ENCODE data around the gene HOXA6. TPM values are rescaled to one million over a fixed set of nuclear protein-coding genes. Genes with fewer than 3 reads are reported as not detected.

Gene HOXA6
- polyA plus RNA-seq, 3 donors: not detected

DNA sequence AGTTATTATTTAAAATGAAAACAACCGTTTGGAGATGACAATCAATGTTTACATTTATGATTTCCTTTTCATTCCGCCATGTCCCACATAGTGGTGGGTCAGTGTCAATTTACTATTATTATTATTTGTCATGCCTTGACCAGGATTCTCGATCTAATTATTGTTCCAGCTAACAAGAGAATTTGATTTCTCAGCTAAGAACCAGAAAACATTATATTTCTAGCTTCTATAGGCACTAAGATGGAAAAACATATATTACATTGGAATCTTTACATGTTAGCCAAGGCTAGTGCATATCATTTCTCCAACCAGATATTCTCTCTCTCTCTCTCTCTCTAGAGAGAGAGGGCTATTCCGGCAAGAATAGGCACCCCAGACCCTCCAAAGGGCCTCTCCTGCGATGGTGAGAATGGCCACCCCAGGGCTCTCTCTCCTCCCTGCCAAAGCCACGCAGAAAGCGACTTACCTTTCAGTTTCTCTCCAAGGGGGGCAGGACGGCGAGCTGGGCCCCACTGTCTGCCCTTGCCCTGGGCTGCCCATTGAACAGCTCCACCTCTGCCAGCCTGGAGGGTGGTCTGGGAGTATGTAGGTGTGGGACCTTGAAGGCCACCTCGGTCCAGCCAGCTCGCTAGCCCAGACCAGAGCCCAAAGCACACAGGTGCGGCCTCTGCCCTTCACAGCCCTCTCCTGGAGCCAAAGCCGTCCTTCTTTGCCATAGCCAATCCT is 2.4 kb upstream of the HOXA6 start:
- no peaks in the 10 kb centered on the region for H3K79me2 ChIP-seq (ENCODE audit: insufficient read depth, low read length)
- H3K4me1 Mint-ChIP-seq: peaks cover 54% of the 10 kb centered on the region
- H3K9ac ChIP-seq (ENCODE audit: insufficient read depth, low read length, poor library complexity, severe bottlenecking): no peak overlapping the region
- H3K27ac ChIP-seq (ENCODE audit: low read depth in 1 of 2, low read length in 2 of 2): no peak overlapping the region
- peaks cover 49 to 53% of the 10 kb centered on the region in 2 donors for H3K4me1 ChIP-seq (ENCODE audit: control insufficient read depth in 1 of 2, insufficient read depth in 2 of 2, low read length in 2 of 2)
- H3K9me3 Mint-ChIP-seq: peaks cover 10 to 58% (median 33%) of the 10 kb centered on the region in 7 donors
- H3K4me2 ChIP-seq (replicated peaks; ENCODE audit: extremely low read depth, low read length, poor library complexity, severe bottlenecking): peak overlapping the region; percentile 73
- H3K27me3 Mint-ChIP-seq (ENCODE audit: low read depth in 3 of 3): peaks cover 95 to 100% (median 99%) of the 10 kb centered on the region in 3 donors
- H4K20me1 ChIP-seq (ENCODE audit: insufficient read depth, low read length): no peaks in the 10 kb centered on the region
- peak overlapping the region in 1 of 2 donors; percentile 94 for H3K4me3 Mint-ChIP-seq
- DNase-seq: no peak
- H3K4me3 ChIP-seq (replicated peaks in 1 of 3; ENCODE audit: low read depth in 2 of 3, low read length in 3 of 3): peak overlapping the region in 1 of 3 experiments; percentile 66
- H3K27me3 ChIP-seq (ENCODE audit: control insufficient read depth in 2 of 2, insufficient read depth in 2 of 2, low read length in 2 of 2): peaks cover 84 to 100% of the 10 kb centered on the region in 2 donors
- no peaks in the 10 kb centered on the region for H3K36me3 ChIP-seq (replicated peaks in 1 of 2; ENCODE audit: control insufficient read depth in 1 of 2, insufficient read depth in 2 of 2, low read length in 2 of 2)
- peaks cover 12 to 65% of the 10 kb centered on the region in 2 donors for H3K9me3 ChIP-seq (replicated peaks in 1 of 2; ENCODE audit: control insufficient read depth in 1 of 2, insufficient read depth in 1 of 2, low read length in 2 of 2)
- peaks cover 15 to 31% of the 10 kb centered on the region in 2 donors for H3K36me3 Mint-ChIP-seq
- intact Hi-C loops (cut with micrococcal nuclease): loop anchor here (5.0 kb wide), 2 partner anchors 37 to 1288 kb away; partner anchors contain the start of gene HOXA11 (in 2 of the 2)
- no peak overlapping the region for H3K27ac Mint-ChIP-seq
- H2AFZ ChIP-seq (ENCODE audit: insufficient read depth, low read depth, low read length, poor library complexity, severe bottlenecking): peak overlapping the region; percentile 43
- TF ChIP-seq, protein P1, sequence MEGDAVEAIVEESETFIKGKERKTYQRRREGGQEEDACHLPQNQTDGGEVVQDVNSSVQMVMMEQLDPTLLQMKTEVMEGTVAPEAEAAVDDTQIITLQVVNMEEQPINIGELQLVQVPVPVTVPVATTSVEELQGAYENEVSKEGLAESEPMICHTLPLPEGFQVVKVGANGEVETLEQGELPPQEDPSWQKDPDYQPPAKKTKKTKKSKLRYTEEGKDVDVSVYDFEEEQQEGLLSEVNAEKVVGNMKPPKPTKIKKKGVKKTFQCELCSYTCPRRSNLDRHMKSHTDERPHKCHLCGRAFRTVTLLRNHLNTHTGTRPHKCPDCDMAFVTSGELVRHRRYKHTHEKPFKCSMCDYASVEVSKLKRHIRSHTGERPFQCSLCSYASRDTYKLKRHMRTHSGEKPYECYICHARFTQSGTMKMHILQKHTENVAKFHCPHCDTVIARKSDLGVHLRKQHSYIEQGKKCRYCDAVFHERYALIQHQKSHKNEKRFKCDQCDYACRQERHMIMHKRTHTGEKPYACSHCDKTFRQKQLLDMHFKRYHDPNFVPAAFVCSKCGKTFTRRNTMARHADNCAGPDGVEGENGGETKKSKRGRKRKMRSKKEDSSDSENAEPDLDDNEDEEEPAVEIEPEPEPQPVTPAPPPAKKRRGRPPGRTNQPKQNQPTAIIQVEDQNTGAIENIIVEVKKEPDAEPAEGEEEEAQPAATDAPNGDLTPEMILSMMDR (IDR thresholded peaks at IDR 0.05): no peak
- WGBS (ENCODE audit: insufficient coverage): 6% methylated on average over 6 of the region's 13 CpGs

DNA sequence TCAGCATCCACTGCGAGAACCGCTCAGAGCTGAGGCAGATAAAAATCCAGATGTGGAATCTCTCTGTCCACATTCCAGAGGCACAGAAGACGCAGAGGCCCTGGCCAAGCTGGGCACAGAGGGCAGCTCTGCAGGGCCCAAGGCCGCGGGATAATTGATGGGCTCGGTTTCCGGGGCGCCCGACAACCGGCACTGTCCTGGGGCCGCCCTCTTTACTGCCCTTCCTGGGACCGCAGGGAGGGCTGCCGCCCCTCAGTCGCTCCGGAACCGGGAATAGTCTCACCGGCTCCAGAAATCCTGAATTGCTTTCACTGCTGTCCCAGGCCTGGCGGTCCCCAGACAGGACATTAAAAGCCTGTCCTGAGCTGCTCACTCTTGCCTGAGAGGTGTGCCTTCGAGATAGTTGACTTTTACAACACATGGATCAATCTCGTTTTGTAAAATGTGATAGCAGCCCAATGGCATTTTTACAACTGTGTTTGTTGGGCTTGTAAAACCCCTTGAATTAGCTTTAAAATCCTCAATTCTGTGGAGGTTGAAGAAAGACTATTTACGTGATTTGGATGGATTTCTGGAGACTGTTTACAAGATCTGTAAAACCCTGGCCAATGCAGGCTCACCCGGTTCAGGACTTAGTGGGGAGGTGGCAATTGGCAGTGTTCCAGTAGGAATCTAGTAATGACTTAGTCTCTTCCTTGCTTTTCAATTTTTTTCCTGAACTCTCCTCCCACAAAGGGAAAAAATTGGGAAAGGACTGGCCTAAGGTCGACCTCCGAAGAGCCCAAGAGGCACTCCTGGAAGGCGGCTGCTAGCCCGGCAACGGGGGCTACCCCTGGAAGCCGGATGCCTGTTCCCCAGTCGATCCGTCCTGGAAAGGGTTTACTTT is 1.4 kb upstream of the HOXA6 start:
- H3K4me1 Mint-ChIP-seq: peaks cover 47% of the 10 kb centered on the region
- peaks cover 12 to 25% of the 10 kb centered on the region in 2 donors for H3K36me3 Mint-ChIP-seq
- Histone ChIP-seq H3K4me2 (replicated peaks; ENCODE audit: extremely low read depth, low read length, poor library complexity, severe bottlenecking) (no peak overlapping the region), H3K4me3 (replicated peaks in 1 of 3; ENCODE audit: low read depth in 2 of 3, low read length in 3 of 3) (no peak overlapping the region), H3K79me2 (ENCODE audit: insufficient read depth, low read length) (no peaks in the 10 kb centered on the region), H3K36me3 (replicated peaks in 1 of 2; ENCODE audit: control insufficient read depth in 1 of 2, insufficient read depth in 2 of 2, low read length in 2 of 2) (no peaks in the 10 kb centered on the region), H4K20me1 (ENCODE audit: insufficient read depth, low read length) (no peaks in the 10 kb centered on the region), H3K9me3 (replicated peaks in 1 of 2; ENCODE audit: control insufficient read depth in 1 of 2, insufficient read depth in 1 of 2, low read length in 2 of 2) (peaks cover 23 to 59% of the 10 kb centered on the region in 2 donors), H3K27me3 (ENCODE audit: control insufficient read depth in 2 of 2, insufficient read depth in 2 of 2, low read length in 2 of 2) (peaks cover 74 to 100% of the 10 kb centered on the region in 2 donors), H3K4me1 (ENCODE audit: control insufficient read depth in 1 of 2, insufficient read depth in 2 of 2, low read length in 2 of 2) (peaks cover 43 to 49% of the 10 kb centered on the region in 2 donors), H3K9ac (ENCODE audit: insufficient read depth, low read length, poor library complexity, severe bottlenecking) (no peak overlapping the region), H3K27ac (ENCODE audit: low read depth in 1 of 2, low read length in 2 of 2) (no peak overlapping the region), H2AFZ (ENCODE audit: insufficient read depth, low read depth, low read length, poor library complexity, severe bottlenecking) (no peak overlapping the region)
- TF ChIP-seq, protein P1 (IDR thresholded peaks at IDR 0.05): no peak
- WGBS (ENCODE audit: insufficient coverage): 19% methylated on average over 25 of the region's 30 CpGs
- DNase-seq: no peak
- H3K9me3 Mint-ChIP-seq: peaks cover 11 to 56% (median 34%) of the 10 kb centered on the region in 7 donors
- H3K27ac Mint-ChIP-seq: no peak overlapping the region
- H3K27me3 Mint-ChIP-seq (ENCODE audit: low read depth in 3 of 3): peaks cover 91 to 100% (median 99%) of the 10 kb centered on the region in 3 donors
- peak overlapping the region in 1 of 2 donors; percentile 92 for H3K4me3 Mint-ChIP-seq
- intact Hi-C loops (cut with micrococcal nuclease): no loop called here

Data from CD14-positive monocyte (primary cell).